Measurements from ENCODE around the gene DSP.

DSP gene

DNA sequence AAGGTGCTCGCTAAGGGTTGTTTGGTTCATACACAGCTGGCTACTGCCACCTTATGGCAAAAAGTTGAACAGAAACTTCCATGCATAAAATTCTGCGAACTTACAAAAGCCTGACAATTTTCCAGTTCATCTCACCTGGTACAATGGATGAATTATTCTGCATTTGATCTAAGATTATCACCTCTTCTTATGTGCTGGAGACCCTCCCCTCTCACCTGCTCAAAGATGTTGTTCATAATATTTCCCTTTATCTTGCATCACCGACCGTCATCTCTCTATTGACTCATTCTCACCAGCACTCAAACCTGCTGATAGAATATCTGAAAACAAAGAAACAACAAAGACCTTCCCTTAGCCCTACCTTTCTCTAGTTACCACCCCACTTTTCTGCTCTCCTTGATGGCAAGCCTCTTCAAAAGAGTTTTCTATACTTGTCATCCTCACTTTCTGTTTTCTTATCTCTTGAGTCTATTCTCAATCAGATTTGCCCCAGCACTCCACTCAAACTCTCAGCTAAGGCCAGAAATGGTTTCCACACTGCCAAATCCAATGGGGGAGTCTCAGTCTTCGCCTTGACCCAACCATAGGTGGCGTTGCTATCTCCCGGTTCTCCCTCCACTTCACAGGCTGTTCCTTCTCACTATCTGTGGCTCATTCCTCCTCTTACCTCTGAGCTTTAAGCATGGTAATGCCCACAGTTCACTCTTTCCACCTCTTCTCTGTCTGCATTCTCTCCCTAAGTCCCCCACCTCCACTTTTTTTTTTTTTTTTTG, 74.3 kb downstream of the DSP start:
- no peak for DNase-seq

DNA sequence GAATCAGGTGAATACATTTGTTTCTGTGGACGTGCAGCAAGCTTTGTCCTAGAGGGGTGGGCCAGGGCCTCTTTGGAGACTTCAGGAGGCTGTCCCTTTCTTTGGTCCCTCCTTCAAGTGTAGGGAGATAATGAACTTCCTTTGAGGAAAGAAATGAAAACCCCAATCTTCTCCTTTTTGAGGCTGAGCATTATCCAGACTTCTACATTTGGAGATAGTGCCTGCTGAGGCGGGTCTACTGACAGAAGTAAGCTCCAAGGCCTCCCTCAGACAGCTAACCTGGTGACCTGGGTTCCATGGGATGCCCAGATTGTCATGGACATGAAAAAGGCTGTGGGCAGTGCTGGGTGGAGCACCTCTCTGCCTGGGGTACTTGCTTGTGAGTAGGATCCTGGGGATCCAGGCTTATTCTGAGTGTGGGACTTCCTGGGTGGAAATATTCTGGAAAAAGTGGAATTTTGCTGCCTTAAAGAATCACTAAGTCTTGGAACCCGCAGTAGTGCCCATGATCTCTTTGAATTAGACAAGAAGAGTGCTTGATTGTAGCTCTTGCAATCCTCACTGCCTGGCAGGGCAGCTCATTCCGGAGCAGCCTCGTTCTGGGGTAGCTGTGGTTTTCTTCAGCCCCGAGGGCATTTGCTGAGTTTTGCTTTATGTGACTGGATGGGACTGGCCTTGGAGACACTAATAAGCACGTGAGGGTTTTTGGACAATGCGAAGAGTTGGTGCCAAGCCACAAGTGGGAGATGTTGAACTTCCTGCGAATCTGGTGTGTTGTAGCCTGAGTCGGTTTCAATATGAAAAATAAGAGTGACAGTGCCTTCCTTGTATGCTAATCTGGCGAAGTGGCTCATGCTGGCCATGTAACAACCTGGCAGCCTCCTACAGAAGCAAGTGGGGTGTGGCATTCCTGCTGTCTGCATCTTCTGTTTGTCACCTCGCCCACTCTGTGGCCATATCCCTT, 76.6 kb downstream of the DSP start:
- no peak for DNase-seq

DNA sequence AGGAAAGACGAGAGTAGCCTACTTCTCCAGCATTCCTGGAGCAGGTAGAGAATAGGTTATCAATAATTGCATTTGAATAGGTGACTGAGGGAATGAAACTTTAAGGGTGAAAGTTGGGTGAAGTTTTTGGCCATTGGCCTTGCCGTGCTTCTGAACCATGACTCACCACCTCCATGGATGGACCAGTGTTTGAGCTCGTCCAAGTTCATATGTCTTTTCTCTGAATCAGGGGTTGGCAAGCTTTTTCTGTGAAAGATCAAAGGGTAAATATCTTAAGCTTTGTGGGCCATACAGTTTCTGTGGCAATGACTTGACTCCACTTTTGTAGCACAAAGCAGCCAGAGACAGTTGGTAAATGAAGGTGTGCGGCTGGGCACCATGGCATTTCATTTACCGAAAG, 80.3 kb downstream of the DSP start:
- no peak for DNase-seq

- no peak for DNase-seq
Observed at GRCh38 chr6:7624796-7625710, 83.6 kb downstream of the DSP start.

GRCh38 chr6:7628479-7628878, 87.0 kb downstream of the DSP start:
- DNase-seq = no peak

- no peak for DNase-seq
Observed at GRCh38 chr6:7628909-7629308, 87.4 kb downstream of the DSP start.

GRCh38 chr6:7629321-7629720, 87.8 kb downstream of the DSP start:
- DNase-seq = no peak

GRCh38 chr6:7630792-7631191, 89.3 kb downstream of the DSP start:
- DNase-seq = no peak

- DNase-seq = no peak
Observed at GRCh38 chr6:7631466-7631865, 90.0 kb downstream of the DSP start.

DNA sequence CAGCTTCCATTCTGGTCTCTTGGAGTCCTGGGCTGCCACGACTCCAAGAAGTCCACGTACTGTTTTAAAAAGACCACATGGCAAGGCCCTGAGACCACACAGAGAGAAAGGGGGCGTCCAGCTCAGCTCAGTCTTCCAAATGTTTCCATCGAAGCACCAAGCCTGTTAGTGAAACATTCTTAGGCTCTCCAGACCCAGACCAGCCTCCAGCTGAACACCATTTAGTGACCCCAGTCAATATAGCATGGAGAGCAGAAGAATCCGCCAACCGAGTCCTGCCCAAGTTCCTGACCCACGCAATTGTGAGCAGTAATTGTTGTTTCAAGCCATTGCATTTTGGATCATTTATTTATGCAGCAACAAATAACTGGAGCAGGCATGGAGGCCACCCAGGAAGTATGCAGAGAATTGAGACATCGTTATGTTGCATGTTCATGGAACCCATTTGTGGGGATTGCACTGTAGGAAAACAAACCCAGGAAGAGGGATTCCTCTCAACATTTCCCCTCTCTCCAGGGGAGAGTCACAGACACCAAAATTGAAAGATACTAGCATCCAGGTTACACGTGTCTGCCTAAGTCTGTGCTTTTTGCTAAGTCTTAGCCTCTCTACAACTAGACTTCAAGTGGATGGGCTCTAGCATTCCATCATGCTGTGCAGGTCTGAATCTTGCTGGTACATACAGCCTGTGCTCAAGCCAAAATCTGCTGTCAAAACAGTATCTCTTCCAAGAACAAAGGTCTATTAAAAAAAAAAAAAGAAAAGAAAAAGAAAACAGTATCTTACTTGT, 91.2 kb downstream of the DSP start:
- DNase-seq = no peak

DNA sequence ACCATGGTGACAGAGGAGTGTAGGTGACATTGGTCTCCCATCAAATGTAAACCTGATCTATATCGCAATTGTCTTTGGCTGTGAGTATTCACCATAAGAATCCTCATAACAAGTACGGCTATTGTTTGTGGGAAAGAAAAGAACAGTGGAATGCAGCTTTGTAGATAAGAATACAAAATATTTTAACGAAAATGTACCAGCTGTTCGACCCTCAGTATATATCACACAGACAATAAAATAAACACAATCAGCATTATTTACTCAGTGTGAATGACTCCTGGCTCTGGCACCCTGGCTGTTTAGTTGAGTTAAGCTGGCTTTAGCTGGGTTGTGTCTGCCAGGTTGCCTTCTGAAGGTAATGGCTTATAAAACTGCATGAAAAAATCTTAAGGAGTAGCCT, 91.9 kb downstream of the DSP start:
- no peak for DNase-seq

- DNase-seq = no peak
Observed at GRCh38 chr6:7636151-7636550, 94.7 kb downstream of the DSP start.

Data from activated naive CD4-positive, alpha-beta T cell treated with anti-CD3 and anti-CD28 coated beads, Interleukin-2, amount 50 U/mL, for 16 hours (primary cell).